ENCODE measurements around the gene ZIC5. TPM values are rescaled to one million over a fixed set of nuclear protein-coding genes. Genes with fewer than 3 reads are reported as not detected.
A peak's percentile ranks its signal among the peaks of the same experiment; 100 is the strongest.

ZIC5 gene
- total and polyA plus RNA-seq, 4 donors = not detected

GRCh38 chr13:99926014-99926731, 45.4 kb downstream of the ZIC5 start:
- no peak for DNase-seq (ENCODE audit: low spot score)
- TF ChIP-seq, protein P1, sequence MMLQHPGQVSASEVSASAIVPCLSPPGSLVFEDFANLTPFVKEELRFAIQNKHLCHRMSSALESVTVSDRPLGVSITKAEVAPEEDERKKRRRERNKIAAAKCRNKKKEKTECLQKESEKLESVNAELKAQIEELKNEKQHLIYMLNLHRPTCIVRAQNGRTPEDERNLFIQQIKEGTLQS (IDR thresholded peaks at IDR 0.05) = no peak
- H3K36me3 ChIP-seq (ENCODE audit: control insufficient read depth in 4 of 4, insufficient read depth in 3 of 4, low read depth in 1 of 4, low read length in 3 of 4) = no peaks in the 10 kb centered on the region
- no peaks in the 10 kb centered on the region for H3K9me3 ChIP-seq (ENCODE audit: control insufficient read depth in 4 of 4, low read length in 3 of 4)
- no peaks in the 10 kb centered on the region for H3K4me1 ChIP-seq (ENCODE audit: control insufficient read depth in 4 of 4, insufficient read depth in 4 of 4, low read length in 3 of 4)
- no peak overlapping the region for H3K9ac ChIP-seq (ENCODE audit: low read depth in 1 of 2, low read length in 2 of 2)
- WGBS = 74% methylated on average over 29 of the region's 29 CpGs
- no peak overlapping the region for H3K4me3 ChIP-seq (ENCODE audit: low read depth in 1 of 3, low read length in 3 of 3)
- no peak overlapping the region for H3K27ac ChIP-seq (ENCODE audit: low read depth in 1 of 2, low read length in 2 of 2)
- no peaks in the 10 kb centered on the region for H3K27me3 ChIP-seq (ENCODE audit: control insufficient read depth in 4 of 4, insufficient read depth in 4 of 4, low read length in 3 of 4)

DNA sequence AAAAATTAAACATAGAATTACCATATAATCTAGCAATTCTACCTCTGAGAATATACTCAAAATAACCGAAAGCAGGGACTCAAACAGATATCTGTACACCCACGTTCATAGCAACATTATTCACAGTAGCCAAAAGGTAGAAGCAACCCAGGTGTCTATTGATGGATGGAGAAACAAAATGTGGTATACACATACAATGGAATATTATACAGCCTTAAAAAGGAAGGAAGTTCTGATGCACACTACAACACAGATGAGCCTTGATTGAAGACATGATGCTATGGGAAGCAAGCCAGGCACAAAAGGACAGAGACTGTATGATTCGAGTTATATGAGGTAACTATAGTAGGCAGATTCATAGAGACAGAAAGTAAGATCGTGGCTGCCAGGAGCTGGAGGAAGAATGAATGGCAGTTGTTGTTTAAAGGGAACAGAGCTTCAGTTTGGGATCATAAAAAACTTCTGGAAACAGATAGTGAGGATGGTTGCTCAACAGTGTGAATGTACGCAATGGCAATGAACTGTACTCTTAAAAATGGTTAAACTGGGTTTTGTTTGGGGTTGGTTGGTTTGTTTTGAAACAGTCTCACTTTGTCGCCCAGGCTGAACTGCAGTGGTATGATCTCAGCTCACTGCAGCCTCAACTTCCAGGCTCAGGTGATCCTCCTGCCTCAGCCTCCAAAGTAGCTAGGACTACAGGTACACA, 47.5 kb downstream of the ZIC5 start:
- peak; percentile 53 to 70 for TF ChIP-seq RXRA (IDR thresholded peaks at IDR 0.05)
- TF ChIP-seq MAX (IDR thresholded peaks at IDR 0.05) = no peak
- no peak for TF ChIP-seq GABPA (IDR thresholded peaks at IDR 0.05 in 1 of 2, conservative IDR thresholded peaks at IDR 0.05 in 1 of 2)
- no peak for TF ChIP-seq RAD21 (IDR thresholded peaks at IDR 0.05)
- H3K27me3 ChIP-seq (ENCODE audit: control insufficient read depth in 4 of 4, insufficient read depth in 4 of 4, low read length in 3 of 4) = no peaks in the 10 kb centered on the region
- no peak overlapping the region for H3K27ac ChIP-seq (ENCODE audit: low read depth in 1 of 2, low read length in 2 of 2)
- DNase-seq (ENCODE audit: low spot score) = no peak
- H3K9ac ChIP-seq (ENCODE audit: low read depth in 1 of 2, low read length in 2 of 2) = no peak overlapping the region
- H3K9me3 ChIP-seq (ENCODE audit: control insufficient read depth in 4 of 4, low read length in 3 of 4) = no peaks in the 10 kb centered on the region
- 84% methylated on average over 6 of the region's 6 CpGs for WGBS
- H3K4me3 ChIP-seq (ENCODE audit: low read depth in 1 of 3, low read length in 3 of 3) = no peak overlapping the region
- H3K36me3 ChIP-seq (ENCODE audit: control insufficient read depth in 4 of 4, insufficient read depth in 3 of 4, low read depth in 1 of 4, low read length in 3 of 4) = no peaks in the 10 kb centered on the region
- H3K4me1 ChIP-seq (ENCODE audit: control insufficient read depth in 4 of 4, insufficient read depth in 4 of 4, low read length in 3 of 4) = no peaks in the 10 kb centered on the region

GRCh38 chr13:99922631-99923404, 48.7 kb downstream of the ZIC5 start:
- Histone ChIP-seq H3K27me3 (ENCODE audit: control insufficient read depth in 4 of 4, insufficient read depth in 4 of 4, low read length in 3 of 4) (no peaks in the 10 kb centered on the region), H3K36me3 (ENCODE audit: control insufficient read depth in 4 of 4, insufficient read depth in 3 of 4, low read depth in 1 of 4, low read length in 3 of 4) (no peaks in the 10 kb centered on the region), H3K9me3 (ENCODE audit: control insufficient read depth in 4 of 4, low read length in 3 of 4) (no peaks in the 10 kb centered on the region), H3K4me1 (ENCODE audit: control insufficient read depth in 4 of 4, insufficient read depth in 4 of 4, low read length in 3 of 4) (no peaks in the 10 kb centered on the region), H3K9ac (ENCODE audit: low read depth in 1 of 2, low read length in 2 of 2) (no peak overlapping the region), H3K4me3 (ENCODE audit: low read depth in 1 of 3, low read length in 3 of 3) (no peak overlapping the region), H3K27ac (ENCODE audit: low read depth in 1 of 2, low read length in 2 of 2) (no peak overlapping the region)
- no peak for TF ChIP-seq NR2F2 (IDR thresholded peaks at IDR 0.05)
- TF ChIP-seq, protein P1 (IDR thresholded peaks at IDR 0.05) = no peak
- TF ChIP-seq JUND (IDR thresholded peaks at IDR 0.05) = no peak
- TF ChIP-seq SP1 (IDR thresholded peaks at IDR 0.05) = no peak
- TF ChIP-seq, protein P2, sequence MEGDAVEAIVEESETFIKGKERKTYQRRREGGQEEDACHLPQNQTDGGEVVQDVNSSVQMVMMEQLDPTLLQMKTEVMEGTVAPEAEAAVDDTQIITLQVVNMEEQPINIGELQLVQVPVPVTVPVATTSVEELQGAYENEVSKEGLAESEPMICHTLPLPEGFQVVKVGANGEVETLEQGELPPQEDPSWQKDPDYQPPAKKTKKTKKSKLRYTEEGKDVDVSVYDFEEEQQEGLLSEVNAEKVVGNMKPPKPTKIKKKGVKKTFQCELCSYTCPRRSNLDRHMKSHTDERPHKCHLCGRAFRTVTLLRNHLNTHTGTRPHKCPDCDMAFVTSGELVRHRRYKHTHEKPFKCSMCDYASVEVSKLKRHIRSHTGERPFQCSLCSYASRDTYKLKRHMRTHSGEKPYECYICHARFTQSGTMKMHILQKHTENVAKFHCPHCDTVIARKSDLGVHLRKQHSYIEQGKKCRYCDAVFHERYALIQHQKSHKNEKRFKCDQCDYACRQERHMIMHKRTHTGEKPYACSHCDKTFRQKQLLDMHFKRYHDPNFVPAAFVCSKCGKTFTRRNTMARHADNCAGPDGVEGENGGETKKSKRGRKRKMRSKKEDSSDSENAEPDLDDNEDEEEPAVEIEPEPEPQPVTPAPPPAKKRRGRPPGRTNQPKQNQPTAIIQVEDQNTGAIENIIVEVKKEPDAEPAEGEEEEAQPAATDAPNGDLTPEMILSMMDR (IDR thresholded peaks at IDR 0.05; ENCODE audit: low read depth, low read length, missing input control) = no peak
- no peak for TF ChIP-seq GABPA (IDR thresholded peaks at IDR 0.05 in 1 of 2, conservative IDR thresholded peaks at IDR 0.05 in 1 of 2)
- TF ChIP-seq YY1 (IDR thresholded peaks at IDR 0.05) = no peak
- no peak for TF ChIP-seq EGR1 (IDR thresholded peaks at IDR 0.05; ENCODE audit: low read depth in 2 of 2)
- no peak for TF ChIP-seq FOXA2 (IDR thresholded peaks at IDR 0.05)
- no peak for TF ChIP-seq HNF4A (conservative IDR thresholded peaks at IDR 0.05)
- TF ChIP-seq FOXA1 (IDR thresholded peaks at IDR 0.05) = no peak
- no peak for TF ChIP-seq ZBTB33 (IDR thresholded peaks at IDR 0.05)
- TF ChIP-seq REST (IDR thresholded peaks at IDR 0.05) = no peak
- TF ChIP-seq TAF1 (conservative IDR thresholded peaks at IDR 0.05) = no peak
- 84% methylated on average over 20 of the region's 20 CpGs for WGBS
- DNase-seq (ENCODE audit: low spot score) = no peak

Data from liver (tissue), 9 donors.